Kidney (tissue), 14 donors: Measurements from ENCODE around the gene TMEM222. TPM values are rescaled to one million over a fixed set of nuclear protein-coding genes. Genes with fewer than 3 reads are reported as not detected.
A peak's percentile ranks its signal among the peaks of the same experiment; 100 is the strongest.

Experiments used
- DNase-seq, 5 donors: peaks; one replicate each; pipeline ENCODE4 v3.0.0-alpha.2; 2013 to 2020
- FAIRE-seq: peaks from 2 replicates; lab custom pipeline; 2012; peaks lifted over from hg19 to GRCh38; lab: Jason Lieb, UNC
- H3K27ac ChIP-seq, 2 donors: one replicate each; pipeline ENCODE4 v1.7.0; 2013; ENCODE audit warnings: low read depth in 2 of 2, low read length in 2 of 2, inconsistent platforms in 1 of 2
- H3K27me3 ChIP-seq: one replicate; pipeline ENCODE4 v1.7.1; 2013; ENCODE audit warnings: low read length, inconsistent platforms; ENCODE audit not compliant: control insufficient read depth, insufficient read depth
- H3K36me3 ChIP-seq, 3 donors: one replicate each; pipeline versions ENCODE4 v1.7.0 to v1.7.1; 2013; ENCODE audit warnings: low read length in 3 of 3, control low read depth in 1 of 3, inconsistent platforms in 1 of 3; ENCODE audit not compliant: insufficient read depth in 3 of 3, control insufficient read depth in 2 of 3
- H3K4me1 ChIP-seq, 3 donors: one replicate each; pipeline versions ENCODE4 v1.7.0 to v1.7.1; 2013; ENCODE audit warnings: low read length in 3 of 3, inconsistent platforms in 1 of 3, low read depth in 1 of 3; ENCODE audit not compliant: control insufficient read depth in 2 of 3, insufficient read depth in 2 of 3
- H3K4me3 ChIP-seq, 3 donors: one replicate each; pipeline versions ENCODE4 v1.7.0 to v1.8.1; 2013; ENCODE audit warnings: low read length in 3 of 3, control low read depth in 1 of 3, inconsistent platforms in 1 of 3
- H3K9ac ChIP-seq, 3 donors: one replicate each; pipeline versions ENCODE4 v1.7.0 to v1.7.1; 2013; ENCODE audit warnings: low read length in 3 of 3, control low read depth in 1 of 3, inconsistent platforms in 1 of 3
- H3K9me3 ChIP-seq, 3 donors: one replicate each; pipeline versions ENCODE4 v1.7.0 to v1.7.1; 2013; ENCODE audit warnings: low read length in 3 of 3, control low read depth in 1 of 3, inconsistent platforms in 1 of 3; ENCODE audit not compliant: control insufficient read depth in 2 of 3, insufficient read depth in 1 of 3
- intact Hi-C: fragments of 100-400 bp; cut with DNase I; formaldehyde crosslinking; loops from one replicate; pipeline ENCODE4 v1.11.1; 2022
- polyA plus RNA-seq: library from polyadenylated mRNA; stranded (reverse); fragments of 350-450 nt; fragmentation: Illumina TruSeq; extraction: RNeasy Lipid Tissue Mini Kit (QIAGEN cat#74804); gene quantifications from one replicate; pipeline ENCODE4 v1.2.3, GENCODE V29; 2014; ENCODE audit warnings: low read depth, low replicate concordance; ENCODE audit not compliant: insufficient read depth
- total RNA-seq: library from RNA; stranded (reverse); fragmentation: NEBNext Ultra II Directional; extraction: Animal tissue kit (Norgen Biotek cat#: 25700); gene quantifications from one replicate; pipeline ENCODE4 v1.2.1, GENCODE V29; 2021
- TF ChIP-seq, protein P1 (sequence below): IDR thresholded peaks from 3 replicates; pipeline ENCODE4 v1.5.1; 2012; ENCODE audit warnings: mild to moderate bottlenecking, moderate library complexity, borderline replicate concordance; ENCODE audit not compliant: insufficient read depth; ENCODE audit errors: extremely low read depth
- donor health status: control.
- donor health status: control.
- donor health status: control.
- donor health status: control.
- donor health status: control.
- donor health status: DM: yes; HTN: yes; CAD: no.
- donor health status: Normal renal cell carcinoma (clear cell type).

TMEM222 gene
- total and polyA plus RNA-seq, 2 donors from 2014 or later, result 42.9 to 58.2 TPM

- FAIRE-seq (no peak), DNase-seq (no peak)
- intact Hi-C loops, result loop anchor here (5.0 to 10.0 kb wide), 3 partner anchors 90 to 362 kb away; partner anchors contain the start of genes AHDC1 and GPR3
- no peak overlapping the region for H3K9ac ChIP-seq
- no peaks in the 10 kb centered on the region for H3K27me3 ChIP-seq
- no peak overlapping the region for H3K27ac ChIP-seq
- TF ChIP-seq, protein P1, sequence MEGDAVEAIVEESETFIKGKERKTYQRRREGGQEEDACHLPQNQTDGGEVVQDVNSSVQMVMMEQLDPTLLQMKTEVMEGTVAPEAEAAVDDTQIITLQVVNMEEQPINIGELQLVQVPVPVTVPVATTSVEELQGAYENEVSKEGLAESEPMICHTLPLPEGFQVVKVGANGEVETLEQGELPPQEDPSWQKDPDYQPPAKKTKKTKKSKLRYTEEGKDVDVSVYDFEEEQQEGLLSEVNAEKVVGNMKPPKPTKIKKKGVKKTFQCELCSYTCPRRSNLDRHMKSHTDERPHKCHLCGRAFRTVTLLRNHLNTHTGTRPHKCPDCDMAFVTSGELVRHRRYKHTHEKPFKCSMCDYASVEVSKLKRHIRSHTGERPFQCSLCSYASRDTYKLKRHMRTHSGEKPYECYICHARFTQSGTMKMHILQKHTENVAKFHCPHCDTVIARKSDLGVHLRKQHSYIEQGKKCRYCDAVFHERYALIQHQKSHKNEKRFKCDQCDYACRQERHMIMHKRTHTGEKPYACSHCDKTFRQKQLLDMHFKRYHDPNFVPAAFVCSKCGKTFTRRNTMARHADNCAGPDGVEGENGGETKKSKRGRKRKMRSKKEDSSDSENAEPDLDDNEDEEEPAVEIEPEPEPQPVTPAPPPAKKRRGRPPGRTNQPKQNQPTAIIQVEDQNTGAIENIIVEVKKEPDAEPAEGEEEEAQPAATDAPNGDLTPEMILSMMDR, result no peak
- H3K4me1 ChIP-seq, result peaks cover 0 to 5% (median 0%) of the 10 kb centered on the region in 3 donors
- no peak overlapping the region for H3K4me3 ChIP-seq
- peaks cover 2 to 31% (median 27%) of the 10 kb centered on the region in 3 donors for H3K36me3 ChIP-seq
- no peaks in the 10 kb centered on the region for H3K9me3 ChIP-seq
Observed at GRCh38 chr1:27302612-27303011, 19.4 kb upstream of the TMEM222 start.

GRCh38 chr1:27303509-27303908 is 18.5 kb upstream of the TMEM222 start:
- DNase-seq, result no peak
- Histone ChIP-seq H3K9ac (no peak overlapping the region), H3K27ac (no peak overlapping the region), H3K36me3 (peaks cover 2 to 22% (median 19%) of the 10 kb centered on the region in 3 donors), H3K4me1 (peaks cover 0 to 5% (median 0%) of the 10 kb centered on the region in 3 donors), H3K4me3 (no peak overlapping the region), H3K9me3 (no peaks in the 10 kb centered on the region), H3K27me3 (no peaks in the 10 kb centered on the region)
- TF ChIP-seq, protein P1, result no peak
- no peak for FAIRE-seq
- intact Hi-C loops, result loop anchor here (5.0 to 10.0 kb wide), 3 partner anchors 89 to 361 kb away; partner anchors contain the start of genes AHDC1 and GPR3

GRCh38 chr1:27306071-27306470 is 15.9 kb upstream of the TMEM222 start:
- TF ChIP-seq, protein P1, result no peak
- no peaks in the 10 kb centered on the region for H3K9me3 ChIP-seq
- intact Hi-C loops, result loop anchor here (10.0 kb wide), 2 partner anchors 299 to 359 kb away; partner anchors contain the start of gene AHDC1
- FAIRE-seq (no peak), DNase-seq (peak in 1 of 5 donors; percentile 33)
- H3K9ac ChIP-seq, result no peak overlapping the region
- H3K4me1 ChIP-seq, result peaks cover 0 to under 1% (median 0%) of the 10 kb centered on the region in 3 donors
- H3K4me3 ChIP-seq, result no peak overlapping the region
- no peak overlapping the region for H3K27ac ChIP-seq
- peaks cover 2 to 22% (median 17%) of the 10 kb centered on the region in 3 donors for H3K36me3 ChIP-seq
- no peaks in the 10 kb centered on the region for H3K27me3 ChIP-seq
